CD14-positive monocyte (primary cell): ENCODE data around the gene TPD52L1. TPM values are rescaled to one million over a fixed set of nuclear protein-coding genes. Genes with fewer than 3 reads are reported as not detected.

Experiments
- DNase-seq, 3 donors: peaks; one replicate each; pipeline ENCODE4 v3.0.0-alpha.2; 2011 to 2022
- H2AFZ ChIP-seq: 2 replicates; pipeline ENCODE4 v1.6.0; 2012; ENCODE audit warnings: mild to moderate bottlenecking, low read depth, low read length, inconsistent platforms; ENCODE audit not compliant: insufficient read depth, poor library complexity, severe bottlenecking
- H3K27ac ChIP-seq, 2 donors: 1 replicate in 1 of 2; 2 replicates in 1 of 2; pipeline ENCODE4 v1.5.1; 2012 to 2013; ENCODE audit warnings: low read length in 2 of 2, control low read depth in 1 of 2, inconsistent platforms in 1 of 2, low read depth in 1 of 2, mild to moderate bottlenecking in 1 of 2
- H3K27me3 ChIP-seq, 2 donors: one replicate each; pipeline versions ENCODE4 v1.6.0 to v1.6.1; 2011 to 2013; ENCODE audit warnings: low read length in 2 of 2; ENCODE audit not compliant: control insufficient read depth in 2 of 2, insufficient read depth in 2 of 2
- H3K36me3 ChIP-seq, 2 donors: replicated peaks in 1 of 2; 1 replicate in 1 of 2; 2 replicates in 1 of 2; pipeline versions ENCODE4 v1.5.1 to v1.6.1; 2012 to 2013; ENCODE audit warnings: low read length in 2 of 2, control low read depth in 1 of 2, inconsistent platforms in 1 of 2, mild to moderate bottlenecking in 1 of 2; ENCODE audit not compliant: insufficient read depth in 2 of 2, control insufficient read depth in 1 of 2
- H3K4me1 ChIP-seq, 2 donors: 1 replicate in 1 of 2; 2 replicates in 1 of 2; pipeline versions ENCODE4 v1.5.1 to v1.6.1; 2012 to 2013; ENCODE audit warnings: low read length in 2 of 2, control low read depth in 1 of 2, inconsistent platforms in 1 of 2, mild to moderate bottlenecking in 1 of 2, moderate library complexity in 1 of 2; ENCODE audit not compliant: insufficient read depth in 2 of 2, control insufficient read depth in 1 of 2
- H3K4me2 ChIP-seq: replicated peaks from 2 replicates; pipeline ENCODE3; 2012; ENCODE audit warnings: low read length, moderate library complexity, mild to moderate bottlenecking; ENCODE audit not compliant: poor library complexity, severe bottlenecking; ENCODE audit errors: extremely low read depth
- H3K4me3 ChIP-seq, 3 experiments: fragments of 200-600 bp in 1 of 3; sonication (generic) in 1 of 3; replicated peaks in 1 of 3; 1 replicate in 2 of 3; 2 replicates in 1 of 3; pipeline ENCODE4 v1.5.1; 2011 to 2013; ENCODE audit warnings: low read length in 3 of 3, mild to moderate bottlenecking in 3 of 3, control low read depth in 2 of 3, low read depth in 2 of 3, inconsistent platforms in 1 of 3, moderate library complexity in 1 of 3
- H3K79me2 ChIP-seq: 2 replicates; pipeline ENCODE4 v1.6.0; 2012; ENCODE audit warnings: mild to moderate bottlenecking, control low read depth, inconsistent platforms, low read length, moderate library complexity; ENCODE audit not compliant: insufficient read depth
- H3K9ac ChIP-seq: 2 replicates; pipeline ENCODE4 v1.6.0; 2017; ENCODE audit warnings: low read length, mild to moderate bottlenecking; ENCODE audit not compliant: insufficient read depth, poor library complexity, severe bottlenecking
- H3K9me3 ChIP-seq, 2 donors: replicated peaks in 1 of 2; 1 replicate in 1 of 2; 2 replicates in 1 of 2; pipeline versions ENCODE4 v1.5.1 to v1.6.1; 2012 to 2013; ENCODE audit warnings: low read length in 2 of 2, control low read depth in 1 of 2; ENCODE audit not compliant: control insufficient read depth in 1 of 2, insufficient read depth in 1 of 2
- H4K20me1 ChIP-seq: 2 replicates; pipeline ENCODE4 v1.6.0; 2012; ENCODE audit warnings: mild to moderate bottlenecking, low read length, control low read depth, moderate library complexity; ENCODE audit not compliant: insufficient read depth
- H3K27ac Mint-ChIP-seq, 7 donors: one replicate each; pipeline ENCODE4 v1.8.0; 2020; ENCODE audit warnings: mild to moderate bottlenecking in 7 of 7, mixed read lengths in 7 of 7, moderate library complexity in 6 of 7, inconsistent platforms in 2 of 7
- H3K27me3 Mint-ChIP-seq, 3 donors: one replicate each; pipeline ENCODE4 v1.8.0; 2021 to 2022; ENCODE audit warnings: low read depth in 3 of 3, mild to moderate bottlenecking in 3 of 3, mixed read lengths in 3 of 3, moderate library complexity in 3 of 3, inconsistent platforms in 1 of 3
- H3K36me3 Mint-ChIP-seq, 2 donors: one replicate each; pipeline ENCODE4 v1.8.0; 2020; ENCODE audit warnings: mixed read lengths in 2 of 2, inconsistent platforms in 1 of 2, mild to moderate bottlenecking in 1 of 2
- H3K4me1 Mint-ChIP-seq: one replicate; pipeline ENCODE4 v1.8.0; 2020; ENCODE audit warnings: mild to moderate bottlenecking, mixed read lengths
- H3K4me3 Mint-ChIP-seq, 2 donors: one replicate each; pipeline ENCODE4 v1.8.0; 2020; ENCODE audit warnings: mild to moderate bottlenecking in 2 of 2, mixed read lengths in 2 of 2, moderate library complexity in 1 of 2
- H3K9me3 Mint-ChIP-seq, 7 donors: one replicate each; pipeline ENCODE4 v1.8.0; 2020 to 2022; ENCODE audit warnings: mixed read lengths in 7 of 7, mild to moderate bottlenecking in 6 of 7, moderate library complexity in 6 of 7, inconsistent platforms in 2 of 7
- CTCF ChIP-seq: fragments of 200-600 bp; IDR thresholded peaks from one replicate; pipeline ENCODE4 v1.8.0; 2022; ENCODE audit warnings: antibody characterized with exemption, mild to moderate bottlenecking
- WGBS: methylation state at CpG from one replicate; pipeline ENCODE4 v1.1.5; 2013; ENCODE audit warnings: missing lambda C conversion rate; ENCODE audit not compliant: insufficient coverage; 5-methylcytosine and 5-hydroxymethylcytosine counted together
- intact Hi-C, 2 donors: fragments of 100-400 bp; cut with micrococcal nuclease; formaldehyde crosslinking; loops; one replicate each; pipeline versions ENCODE4 v1.15.0 to v1.15.1; 2023
- polyA plus RNA-seq, 3 donors: library from polyadenylated mRNA; depleted of rRNA in 1 of 3; unstranded in 2 of 3; stranded (reverse) in 1 of 3; fragments of 300-500 nt in 2 of 3; fragments of >200 nt in 1 of 3; fragmentation: Illumina TruSeq in 2 of 3; gene quantifications; 1 replicate in 2 of 3; 2 replicates in 1 of 3; pipeline ENCODE4 v1.2.3, GENCODE V29; 2012 to 2021

Gene TPD52L1
- polyA plus RNA-seq, 3 donors: not detected

- no peaks in the 10 kb centered on the region for H3K36me3 Mint-ChIP-seq
Measured at GRCh38 chr6:125116170-125116569, 37.4 kb upstream of the TPD52L1 start.

GRCh38 chr6:125116710-125117109 is 36.9 kb upstream of the TPD52L1 start:
- Histone ChIP-seq H3K4me1 (no peaks in the 10 kb centered on the region), H3K9me3 (peaks cover 8 to 10% of the 10 kb centered on the region in 2 donors), H3K79me2 (no peaks in the 10 kb centered on the region), H3K36me3 (no peaks in the 10 kb centered on the region), H3K27me3 (no peaks in the 10 kb centered on the region), H3K27ac (no peak overlapping the region), H4K20me1 (no peaks in the 10 kb centered on the region), H2AFZ (no peak overlapping the region), H3K4me3 (no peak overlapping the region), H3K4me2 (no peak overlapping the region), H3K9ac (no peak overlapping the region)
- Mint-ChIP-seq H3K27me3 (peaks cover 0 to 1% (median 0%) of the 10 kb centered on the region in 3 donors), H3K4me1 (no peaks in the 10 kb centered on the region), H3K36me3 (no peaks in the 10 kb centered on the region), H3K9me3 (peaks cover 7 to 13% (median 10%) of the 10 kb centered on the region in 7 donors), H3K27ac (no peak overlapping the region), H3K4me3 (no peak overlapping the region)
- TF ChIP-seq CTCF: no peak
- intact Hi-C loops: no loop called here
- WGBS: no CpG with 5 or more reads among the region's 4 CpGs
- DNase-seq: no peak

More at GRCh38 chr6:125116170-125116569, 37.4 kb upstream of the TPD52L1 start:
- no CpG with 5 or more reads among the region's 1 CpG for WGBS
- H3K27me3 ChIP-seq: no peaks in the 10 kb centered on the region
- no peaks in the 10 kb centered on the region for H3K36me3 ChIP-seq
- H4K20me1 ChIP-seq: no peaks in the 10 kb centered on the region
- no peak overlapping the region for H3K4me2 ChIP-seq
- H3K27ac ChIP-seq: no peak overlapping the region
- Mint-ChIP-seq H3K27ac (peak overlapping the region in 1 of 7 donors; percentile 12), H3K4me3 (no peak overlapping the region), H3K9me3 (peaks cover 12 to 18% (median 15%) of the 10 kb centered on the region in 7 donors), H3K4me1 (no peaks in the 10 kb centered on the region), H3K27me3 (peaks cover 0 to 1% (median 0%) of the 10 kb centered on the region in 3 donors)
- H3K9ac ChIP-seq: no peak overlapping the region
- H3K9me3 ChIP-seq: peaks cover 9 to 15% of the 10 kb centered on the region in 2 donors
- intact Hi-C loops: no loop called here
- TF ChIP-seq CTCF: no peak
- H3K4me3 ChIP-seq: no peak overlapping the region
- H3K4me1 ChIP-seq: no peaks in the 10 kb centered on the region
- H3K79me2 ChIP-seq: no peaks in the 10 kb centered on the region
- H2AFZ ChIP-seq: no peak overlapping the region
- DNase-seq: no peak
